Measurements from ENCODE around the gene EPB41L3.
A peak's percentile ranks its signal among the peaks of the same experiment; 100 is the strongest.

EPB41L3 gene

DNA sequence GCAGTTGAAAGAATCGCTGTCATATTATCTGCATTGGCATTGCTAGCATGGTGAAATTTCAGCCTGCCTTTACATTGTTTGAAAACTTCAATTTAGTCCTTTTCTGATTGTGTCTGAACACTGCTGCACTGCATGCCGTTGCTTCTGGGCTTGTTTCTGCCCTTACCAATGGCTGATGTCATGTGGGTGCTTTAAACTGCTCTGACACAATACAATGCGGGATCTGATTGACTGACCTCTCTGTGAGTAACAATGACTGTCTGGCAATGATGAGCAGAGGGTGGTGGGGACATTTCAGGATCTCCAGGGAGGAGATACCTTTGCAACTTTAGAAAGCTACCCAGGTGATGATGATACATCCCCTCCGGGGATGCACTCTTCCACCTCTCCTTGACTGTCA is 128.8 kb downstream of the EPB41L3 start:
- TF ChIP-seq, protein P1, sequence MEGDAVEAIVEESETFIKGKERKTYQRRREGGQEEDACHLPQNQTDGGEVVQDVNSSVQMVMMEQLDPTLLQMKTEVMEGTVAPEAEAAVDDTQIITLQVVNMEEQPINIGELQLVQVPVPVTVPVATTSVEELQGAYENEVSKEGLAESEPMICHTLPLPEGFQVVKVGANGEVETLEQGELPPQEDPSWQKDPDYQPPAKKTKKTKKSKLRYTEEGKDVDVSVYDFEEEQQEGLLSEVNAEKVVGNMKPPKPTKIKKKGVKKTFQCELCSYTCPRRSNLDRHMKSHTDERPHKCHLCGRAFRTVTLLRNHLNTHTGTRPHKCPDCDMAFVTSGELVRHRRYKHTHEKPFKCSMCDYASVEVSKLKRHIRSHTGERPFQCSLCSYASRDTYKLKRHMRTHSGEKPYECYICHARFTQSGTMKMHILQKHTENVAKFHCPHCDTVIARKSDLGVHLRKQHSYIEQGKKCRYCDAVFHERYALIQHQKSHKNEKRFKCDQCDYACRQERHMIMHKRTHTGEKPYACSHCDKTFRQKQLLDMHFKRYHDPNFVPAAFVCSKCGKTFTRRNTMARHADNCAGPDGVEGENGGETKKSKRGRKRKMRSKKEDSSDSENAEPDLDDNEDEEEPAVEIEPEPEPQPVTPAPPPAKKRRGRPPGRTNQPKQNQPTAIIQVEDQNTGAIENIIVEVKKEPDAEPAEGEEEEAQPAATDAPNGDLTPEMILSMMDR (conservative IDR thresholded peaks at IDR 0.05; ENCODE audit: low read depth, low read length): no peak
- H3K4me3 ChIP-seq (ENCODE audit: low read depth, low read length): no peak overlapping the region
- DNase-seq (ENCODE audit: low read depth): no peak

DNA sequence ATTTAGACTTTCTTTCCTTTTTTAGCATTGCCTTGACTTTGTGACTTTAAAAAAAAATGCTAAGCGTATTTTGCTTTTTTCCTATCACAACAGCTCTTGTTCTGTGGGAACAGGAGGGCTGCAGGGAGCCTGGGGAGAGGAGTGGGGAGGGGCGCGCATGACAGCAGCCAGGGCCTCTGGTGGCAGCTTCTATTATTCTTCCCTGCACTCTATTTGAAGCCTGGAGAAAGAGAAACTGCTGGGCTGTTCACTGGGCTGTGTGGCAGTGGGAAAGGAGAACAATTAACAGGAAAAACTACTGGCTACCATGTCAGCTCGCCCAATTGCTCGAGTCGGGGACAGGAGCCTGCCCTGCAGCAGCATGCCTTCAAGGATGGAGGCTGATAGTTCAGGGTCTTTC is 129.3 kb downstream of the EPB41L3 start:
- H3K4me3 ChIP-seq (ENCODE audit: low read depth, low read length): no peak overlapping the region
- TF ChIP-seq, protein P1 (conservative IDR thresholded peaks at IDR 0.05; ENCODE audit: low read depth, low read length): peak; percentile 4
- DNase-seq (ENCODE audit: low read depth): no peak

DNA sequence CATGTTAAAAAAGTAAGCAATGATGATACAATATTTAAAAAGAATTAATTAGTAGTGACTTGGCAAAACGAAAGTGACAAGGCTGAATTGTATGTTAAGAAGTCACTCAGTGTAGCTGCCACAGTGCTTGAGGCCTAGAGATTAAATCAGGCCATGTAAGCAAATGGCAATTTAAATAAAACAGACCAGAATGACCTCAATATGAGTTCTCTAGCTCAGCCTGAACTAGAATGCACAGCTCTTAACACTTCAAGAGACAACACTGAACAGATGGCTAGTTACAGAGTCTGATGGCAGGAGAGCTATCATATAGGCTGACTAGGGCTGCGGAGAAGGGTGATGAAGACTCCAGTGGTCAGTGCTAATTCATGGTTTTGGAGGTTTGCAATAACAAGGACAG is 130.3 kb downstream of the EPB41L3 start:
- H3K4me3 ChIP-seq (ENCODE audit: low read depth, low read length): no peak overlapping the region
- DNase-seq (ENCODE audit: low read depth): no peak
- TF ChIP-seq, protein P1 (conservative IDR thresholded peaks at IDR 0.05; ENCODE audit: low read depth, low read length): no peak

DNA sequence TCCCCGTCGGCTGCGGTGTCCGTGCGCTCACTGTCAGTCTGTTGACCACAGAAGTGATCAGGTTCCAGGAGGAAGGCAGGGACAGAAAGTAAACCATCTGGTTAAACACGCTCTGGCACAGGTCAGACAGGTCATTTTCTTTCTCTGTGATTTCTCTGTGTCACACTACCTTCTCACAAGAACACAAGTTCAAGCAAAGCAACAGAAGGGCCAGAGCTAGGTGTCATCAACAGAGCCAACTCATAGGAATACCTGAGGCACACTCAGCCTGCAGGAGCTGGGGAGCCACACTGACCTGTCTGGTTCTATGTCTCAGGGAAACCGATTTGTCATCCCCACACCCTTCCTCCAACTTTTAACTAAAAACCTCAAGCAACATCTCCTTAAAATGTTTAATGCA is 133.2 kb downstream of the EPB41L3 start:
- H3K4me3 ChIP-seq (ENCODE audit: low read depth, low read length): no peak overlapping the region
- TF ChIP-seq, protein P1 (conservative IDR thresholded peaks at IDR 0.05; ENCODE audit: low read depth, low read length): no peak
- no peak for DNase-seq (ENCODE audit: low read depth)

DNA sequence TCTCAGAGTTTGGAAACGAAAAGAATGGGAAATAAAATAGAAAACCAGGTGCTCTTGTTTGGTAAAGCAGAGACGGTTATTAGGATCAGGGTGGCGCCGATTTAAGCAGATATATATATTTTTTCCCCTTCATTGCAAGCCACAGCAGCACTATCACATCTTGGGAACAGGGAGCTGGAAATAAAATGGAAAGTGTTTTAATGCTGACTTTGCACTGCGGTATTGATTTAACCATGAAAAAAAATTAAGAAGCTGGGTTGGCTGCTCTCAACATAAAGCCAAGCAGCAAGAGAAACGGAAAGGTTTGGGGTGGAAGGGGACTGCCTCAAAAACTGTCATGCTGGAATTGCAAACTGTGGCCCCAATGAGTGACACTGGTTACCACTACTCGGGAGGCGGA is 145.5 kb downstream of the EPB41L3 start:
- H3K4me3 ChIP-seq (ENCODE audit: low read depth, low read length): no peak overlapping the region
- TF ChIP-seq, protein P1 (conservative IDR thresholded peaks at IDR 0.05; ENCODE audit: low read depth, low read length): no peak
- no peak for DNase-seq (ENCODE audit: low read depth)

DNA sequence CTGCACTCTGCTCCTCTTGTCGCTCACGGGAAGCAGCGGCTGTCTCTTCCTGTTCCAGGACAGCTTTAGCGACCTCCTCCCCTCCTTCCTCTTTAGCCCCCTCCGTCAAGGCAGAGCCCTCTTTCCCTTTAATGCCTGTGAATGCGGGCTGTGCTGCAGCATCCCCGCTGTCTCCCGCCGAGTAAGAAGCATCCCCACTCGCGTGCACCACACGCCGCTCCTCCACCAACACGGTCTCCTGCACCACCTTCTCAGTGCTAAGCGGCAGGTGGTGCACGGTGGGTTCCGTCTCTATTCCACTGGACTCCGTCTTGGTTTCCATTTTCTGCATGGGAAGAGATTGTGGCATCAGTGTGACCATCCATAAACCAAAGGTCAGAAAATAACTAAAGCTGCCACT is 146.7 kb downstream of the EPB41L3 start:
- DNase-seq (ENCODE audit: low read depth): no peak
- H3K4me3 ChIP-seq (ENCODE audit: low read depth, low read length): no peak overlapping the region
- TF ChIP-seq, protein P1 (conservative IDR thresholded peaks at IDR 0.05; ENCODE audit: low read depth, low read length): no peak

DNA sequence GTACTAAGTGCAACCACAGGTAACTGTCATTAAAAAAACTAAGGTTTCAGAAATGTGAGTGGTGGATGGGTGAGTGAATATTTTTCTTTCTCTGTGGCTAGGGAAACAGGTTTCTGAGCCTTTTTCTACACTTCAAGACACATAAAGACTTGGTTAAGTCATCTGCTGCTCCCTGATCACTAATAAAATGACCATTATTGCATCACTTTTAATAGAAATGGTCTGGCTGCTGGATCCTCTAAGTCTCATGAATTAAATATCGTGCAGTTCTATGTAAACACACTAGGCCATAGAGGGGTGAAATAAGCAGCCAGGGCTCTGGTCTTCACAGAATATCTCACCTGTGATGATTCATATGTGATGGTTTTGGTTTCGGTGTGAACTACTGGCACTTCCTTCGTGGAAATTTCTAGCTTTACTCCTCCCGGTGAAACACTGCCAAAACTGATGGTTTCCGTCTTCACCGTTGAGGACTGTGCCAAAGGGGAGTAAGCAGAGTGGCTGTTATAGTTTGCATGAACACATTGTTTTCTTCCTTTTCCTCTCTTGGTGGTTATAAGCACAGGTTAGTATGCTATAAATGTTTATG is 147.8 kb downstream of the EPB41L3 start:
- no peak for DNase-seq (ENCODE audit: low read depth)
- no peak overlapping the region for H3K4me3 ChIP-seq (ENCODE audit: low read depth, low read length)
- TF ChIP-seq, protein P1 (conservative IDR thresholded peaks at IDR 0.05; ENCODE audit: low read depth, low read length): no peak

All from choroid plexus epithelial cell (primary cell).